ENCODE data around the gene FAM153A.
"Not testable (repeated sequence)": the region's sequence is repeated elsewhere in the genome, so short reads cannot be mapped to it uniquely, and the experiment has no call there.

FAM153A gene

GRCh38 chr5:177782792-177783633, at the start of gene FAM153A:
FAM153A (minus strand) TSS chr5:177782899.
- not testable (repeated sequence) for DNase-seq

GRCh38 chr5:177832287-177832686, 49.6 kb upstream of the FAM153A start:
- not testable (repeated sequence) for DNase-seq

GRCh38 chr5:177826073-177826472, 43.4 kb upstream of the FAM153A start:
- not testable (repeated sequence) for DNase-seq

GRCh38 chr5:177824776-177825175, 42.1 kb upstream of the FAM153A start:
- not testable (repeated sequence) for DNase-seq

GRCh38 chr5:177822489-177822888, 39.8 kb upstream of the FAM153A start:
- DNase-seq: not testable (repeated sequence)

GRCh38 chr5:177819664-177820063, 37.0 kb upstream of the FAM153A start:
- not testable (repeated sequence) for DNase-seq

GRCh38 chr5:177812814-177813425, 30.2 kb upstream of the FAM153A start:
- not testable (repeated sequence) for DNase-seq

GRCh38 chr5:177812160-177812743, 29.6 kb upstream of the FAM153A start:
- not testable (repeated sequence) for DNase-seq

GRCh38 chr5:177809209-177809913, 26.7 kb upstream of the FAM153A start:
- DNase-seq: not testable (repeated sequence)

- not testable (repeated sequence) for DNase-seq
Measured at GRCh38 chr5:177808420-177808819, 25.7 kb upstream of the FAM153A start.

- not testable (repeated sequence) for DNase-seq
Measured at GRCh38 chr5:177807265-177807664, 24.6 kb upstream of the FAM153A start.

GRCh38 chr5:177801427-177801826, 18.7 kb upstream of the FAM153A start:
- not testable (repeated sequence) for DNase-seq

- not testable (repeated sequence) for DNase-seq
Measured at GRCh38 chr5:177798237-177798840, 15.6 kb upstream of the FAM153A start.

GRCh38 chr5:177793272-177793671, 10.6 kb upstream of the FAM153A start:
- not testable (repeated sequence) for DNase-seq

- DNase-seq: not testable (repeated sequence)
Measured at GRCh38 chr5:177791649-177792048, 8.9 kb upstream of the FAM153A start.

GRCh38 chr5:177782169-177782568, 530 bp downstream of the FAM153A start:
- not testable (repeated sequence) for DNase-seq

GRCh38 chr5:177771206-177771605, 11.5 kb downstream of the FAM153A start:
- not testable (repeated sequence) for DNase-seq

- not testable (repeated sequence) for DNase-seq
Measured at GRCh38 chr5:177770646-177771045, 12.1 kb downstream of the FAM153A start.

GRCh38 chr5:177763737-177764508, 18.8 kb downstream of the FAM153A start:
- not testable (repeated sequence) for DNase-seq

GRCh38 chr5:177760954-177761353, 21.7 kb downstream of the FAM153A start:
- not testable (repeated sequence) for DNase-seq

GRCh38 chr5:177747354-177747753, 35.3 kb downstream of the FAM153A start:
- DNase-seq: not testable (repeated sequence)

- not testable (repeated sequence) for DNase-seq
Measured at GRCh38 chr5:177724858-177725257, 57.8 kb downstream of the FAM153A start.

All from activated CD4-positive, alpha-beta T cell treated with anti-CD3 and anti-CD28 coated beads for 1 hour (primary cell).